RWPE1 (cell line): ENCODE data around the gene OR51S1.
"Not testable (repeated sequence)": the region's sequence is repeated elsewhere in the genome, so short reads cannot be mapped to it uniquely, and the experiment has no call there.

ENCODE experiments used
- CTCF ChIA-PET: fragments of 350-600 bp; sonication (Branson Sonifier 250); formaldehyde crosslinking; extraction: SDS; loops from one replicate; lab custom pipeline; 2021; lab: Yijun Ruan, JAX
- POLR2A ChIA-PET: fragments of 400-600 bp; formaldehyde crosslinking; extraction: SDS; loops from one replicate; lab custom pipeline; 2020; ENCODE audit warnings: antibody characterized with exemption; ENCODE audit not compliant: low non-redundant PET; lab: Yijun Ruan, JAX
- DNase-seq: peaks from one replicate; pipeline ENCODE4 v3.0.0; 2012; ENCODE audit warnings: low spot score
- H3K27ac ChIP-seq: fragments of 450-650 bp; 2 replicates; pipeline ENCODE4 v1.5.1; 2017
- TF ChIP-seq, protein P1 (sequence below): fragments of 450-650 bp; conservative IDR thresholded peaks from 2 replicates; pipeline ENCODE4 v1.5.1; 2017; ENCODE audit warnings: low read depth, mild to moderate bottlenecking

OR51S1 gene

DNA sequence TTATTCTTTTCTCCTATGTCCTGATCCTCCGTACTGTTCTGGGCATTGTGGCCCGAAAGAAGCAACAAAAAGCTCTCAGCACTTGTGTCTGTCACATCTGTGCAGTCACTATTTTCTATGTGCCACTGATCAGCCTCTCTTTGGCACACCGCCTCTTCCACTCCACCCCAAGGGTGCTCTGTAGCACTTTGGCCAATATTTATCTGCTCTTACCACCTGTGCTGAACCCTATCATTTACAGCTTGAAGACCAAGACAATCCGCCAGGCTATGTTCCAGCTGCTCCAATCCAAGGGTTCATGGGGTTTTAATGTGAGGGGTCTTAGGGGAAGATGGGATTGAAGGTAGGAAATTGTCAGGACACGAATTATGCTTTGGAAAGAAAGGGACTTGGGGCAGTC is 33.5 kb upstream of the OR51S1 start:
- H3K27ac ChIP-seq: no peak overlapping the region
- DNase-seq: no peak
- ChIA-PET POLR2A (no interaction called here), CTCF (interaction anchor here (0.8 kb wide), 1 partner anchor 24 kb away, joined by 3 read pairs; no protein-coding TSS in a partner anchor)
- TF ChIP-seq, protein P1, sequence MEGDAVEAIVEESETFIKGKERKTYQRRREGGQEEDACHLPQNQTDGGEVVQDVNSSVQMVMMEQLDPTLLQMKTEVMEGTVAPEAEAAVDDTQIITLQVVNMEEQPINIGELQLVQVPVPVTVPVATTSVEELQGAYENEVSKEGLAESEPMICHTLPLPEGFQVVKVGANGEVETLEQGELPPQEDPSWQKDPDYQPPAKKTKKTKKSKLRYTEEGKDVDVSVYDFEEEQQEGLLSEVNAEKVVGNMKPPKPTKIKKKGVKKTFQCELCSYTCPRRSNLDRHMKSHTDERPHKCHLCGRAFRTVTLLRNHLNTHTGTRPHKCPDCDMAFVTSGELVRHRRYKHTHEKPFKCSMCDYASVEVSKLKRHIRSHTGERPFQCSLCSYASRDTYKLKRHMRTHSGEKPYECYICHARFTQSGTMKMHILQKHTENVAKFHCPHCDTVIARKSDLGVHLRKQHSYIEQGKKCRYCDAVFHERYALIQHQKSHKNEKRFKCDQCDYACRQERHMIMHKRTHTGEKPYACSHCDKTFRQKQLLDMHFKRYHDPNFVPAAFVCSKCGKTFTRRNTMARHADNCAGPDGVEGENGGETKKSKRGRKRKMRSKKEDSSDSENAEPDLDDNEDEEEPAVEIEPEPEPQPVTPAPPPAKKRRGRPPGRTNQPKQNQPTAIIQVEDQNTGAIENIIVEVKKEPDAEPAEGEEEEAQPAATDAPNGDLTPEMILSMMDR: no peak

DNA sequence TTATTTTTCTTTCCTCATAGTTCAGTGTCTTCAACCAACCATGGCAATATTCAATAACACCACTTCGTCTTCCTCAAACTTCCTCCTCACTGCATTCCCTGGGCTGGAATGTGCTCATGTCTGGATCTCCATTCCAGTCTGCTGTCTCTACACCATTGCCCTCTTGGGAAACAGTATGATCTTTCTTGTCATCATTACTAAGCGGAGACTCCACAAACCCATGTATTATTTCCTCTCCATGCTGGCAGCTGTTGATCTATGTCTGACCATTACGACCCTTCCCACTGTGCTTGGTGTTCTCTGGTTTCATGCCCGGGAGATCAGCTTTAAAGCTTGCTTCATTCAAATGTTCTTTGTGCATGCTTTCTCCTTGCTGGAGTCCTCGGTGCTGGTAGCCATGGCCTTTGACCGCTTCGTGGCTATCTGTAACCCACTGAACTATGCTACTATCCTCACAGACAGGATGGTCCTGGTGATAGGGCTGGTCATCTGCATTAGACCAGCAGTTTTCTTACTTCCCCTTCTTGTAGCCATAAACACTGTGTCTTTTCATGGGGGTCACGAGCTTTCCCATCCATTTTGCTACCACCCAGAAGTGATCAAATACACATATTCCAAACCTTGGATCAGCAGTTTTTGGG is 33.0 kb upstream of the OR51S1 start, which contains the start of gene OR51T1:
TSS of gene OR51T1 (plus strand) at position 41 of the 641 bp plus-strand sequence. CDS start at position 41, 0 bp downstream.
- TF ChIP-seq, protein P1: no peak
- CTCF ChIA-PET: no interaction called here
- POLR2A ChIA-PET: no interaction called here
- H3K27ac ChIP-seq: no peak within 1 kb of the TSS
- DNase-seq: no peak

DNA sequence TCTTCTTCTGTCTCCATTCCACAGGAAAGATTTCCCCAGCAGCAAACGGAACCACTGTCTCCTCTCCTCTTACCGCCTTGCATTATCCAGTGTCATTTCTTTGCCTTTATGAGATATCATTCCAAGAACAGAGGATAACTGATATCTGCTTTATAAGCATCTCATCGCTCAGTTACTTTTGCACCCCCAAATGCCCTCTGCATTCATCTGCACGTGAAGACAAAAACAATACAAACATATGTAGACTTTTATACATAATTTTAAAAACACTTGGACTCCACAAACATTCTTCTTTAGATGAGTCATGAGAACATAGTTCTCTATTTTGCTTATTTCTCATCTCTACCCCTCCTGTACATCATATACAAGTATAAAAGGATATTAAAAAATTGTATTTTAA is 32.2 kb upstream of the OR51S1 start:
- no peak overlapping the region for H3K27ac ChIP-seq
- ChIA-PET CTCF (no interaction called here), POLR2A (no interaction called here)
- TF ChIP-seq, protein P1: no peak
- no peak for DNase-seq

GRCh38 chr11:4865855-4866254 is 16.8 kb upstream of the OR51S1 start:
- CTCF ChIA-PET: no interaction called here
- POLR2A ChIA-PET: no interaction called here
- DNase-seq: no peak

GRCh38 chr11:4863876-4864275 is 14.9 kb upstream of the OR51S1 start:
- ChIA-PET POLR2A (no interaction called here), CTCF (no interaction called here)
- no peak for DNase-seq
- H3K27ac ChIP-seq: no peak overlapping the region
- TF ChIP-seq, protein P1: no peak

More at GRCh38 chr11:4865855-4866254, 16.8 kb upstream of the OR51S1 start:
- H3K27ac ChIP-seq: no peak overlapping the region
- TF ChIP-seq, protein P1: no peak

DNA sequence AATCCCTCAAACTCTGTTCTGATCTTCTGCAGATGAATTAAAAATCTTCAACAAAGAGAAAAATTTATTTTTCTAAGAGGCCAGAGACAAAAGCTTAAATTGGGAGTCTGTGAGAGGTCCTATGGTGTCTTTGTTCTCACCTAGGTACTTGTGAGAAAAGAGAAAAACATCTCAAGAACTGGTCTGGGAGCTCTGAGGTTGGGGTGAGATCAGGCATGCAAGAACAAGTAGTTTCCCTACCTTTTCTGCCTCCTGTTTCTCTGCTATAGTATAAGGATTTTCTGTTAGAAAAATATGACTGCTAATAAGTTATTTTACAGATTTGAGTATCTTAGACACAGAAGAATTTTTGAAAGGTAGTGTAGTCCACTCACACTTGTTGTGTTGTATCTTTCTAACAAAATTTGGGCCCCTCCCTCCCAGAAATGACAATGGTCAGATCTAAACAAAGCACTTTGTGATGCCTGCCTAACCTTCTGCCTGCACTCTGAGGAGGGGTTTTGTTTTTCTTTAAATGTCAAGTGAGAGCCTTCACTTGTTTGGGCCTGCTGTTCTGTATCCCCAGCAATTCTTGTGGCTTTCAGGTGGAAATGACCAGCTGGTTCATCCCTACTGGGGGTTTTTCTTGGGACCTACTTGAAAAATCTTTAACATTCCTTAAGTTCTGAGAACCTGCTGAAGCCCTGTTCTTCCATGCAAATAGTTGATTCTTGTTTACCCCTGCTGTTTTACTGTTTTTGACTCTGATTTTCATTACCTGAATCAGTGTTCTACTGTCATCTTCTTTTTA is 13.6 kb upstream of the OR51S1 start:
- H3K27ac ChIP-seq: no peak overlapping the region
- TF ChIP-seq, protein P1: no peak
- no peak for DNase-seq
- ChIA-PET POLR2A (no interaction called here), CTCF (interaction anchor here (0.6 to 0.7 kb wide), 4 partner anchors 30 to 1577 kb away, joined by 3 read pairs; no protein-coding TSS in a partner anchor)

- CTCF ChIA-PET: interaction anchor here (0.6 kb wide), 1 partner anchor 171 kb away, joined by 3 read pairs; no protein-coding TSS in a partner anchor
- H3K27ac ChIP-seq, DNase-seq, POLR2A ChIA-PET: not testable (repeated sequence)
Measured at GRCh38 chr11:4854286-4854685, 5.3 kb upstream of the OR51S1 start.
